ENCODE results near the gene CDS2. TPM values are rescaled to one million over a fixed set of nuclear protein-coding genes. Genes with fewer than 3 reads are reported as not detected.

Gene CDS2
- total and polyA plus RNA-seq, 2 donors, result 13.4 to 18.9 TPM

DNA sequence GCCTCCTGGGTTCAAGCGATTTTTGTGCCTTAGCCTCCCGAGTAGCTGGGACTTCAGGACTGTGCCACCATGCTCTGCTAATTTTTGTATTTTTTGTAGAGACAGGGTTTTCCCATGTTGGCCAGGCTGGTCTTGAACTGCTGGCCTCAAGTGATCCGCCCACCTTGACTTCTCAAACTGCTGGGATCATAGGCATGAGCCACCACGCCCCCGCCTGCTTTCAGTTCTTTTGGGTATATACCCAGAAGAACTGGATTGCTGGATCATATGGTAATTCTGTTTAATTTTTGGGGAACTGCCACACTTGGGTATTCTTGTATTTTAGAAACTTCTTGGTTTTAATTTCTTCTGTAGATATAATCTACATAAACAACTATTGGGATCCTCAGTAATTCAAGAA, 17.0 kb downstream of the CDS2 start:
- DNase-seq (ENCODE audit: low read depth in 6 of 9, low spot score in 9 of 9), result no peak
- Histone ChIP-seq H3K36me3 (ENCODE audit: control insufficient read depth in 2 of 2, insufficient read depth in 2 of 2, low read length in 1 of 2) (no peaks in the 10 kb centered on the region), H3K4me3 (ENCODE audit: low read length in 2 of 2) (no peak overlapping the region), H3K9me3 (ENCODE audit: control insufficient read depth in 2 of 2, insufficient read depth in 1 of 2, low read length in 1 of 2) (no peaks in the 10 kb centered on the region), H3K27ac (ENCODE audit: low read depth in 1 of 2, low read length in 1 of 2) (no peak overlapping the region), H3K27me3 (ENCODE audit: control insufficient read depth in 2 of 2, insufficient read depth in 1 of 2, low read length in 1 of 2) (no peaks in the 10 kb centered on the region), H3K4me1 (ENCODE audit: control insufficient read depth in 2 of 2, insufficient read depth in 2 of 2, low read length in 2 of 2) (no peaks in the 10 kb centered on the region)
- 96% methylated on average over 5 of the region's 5 CpGs for WGBS

DNA sequence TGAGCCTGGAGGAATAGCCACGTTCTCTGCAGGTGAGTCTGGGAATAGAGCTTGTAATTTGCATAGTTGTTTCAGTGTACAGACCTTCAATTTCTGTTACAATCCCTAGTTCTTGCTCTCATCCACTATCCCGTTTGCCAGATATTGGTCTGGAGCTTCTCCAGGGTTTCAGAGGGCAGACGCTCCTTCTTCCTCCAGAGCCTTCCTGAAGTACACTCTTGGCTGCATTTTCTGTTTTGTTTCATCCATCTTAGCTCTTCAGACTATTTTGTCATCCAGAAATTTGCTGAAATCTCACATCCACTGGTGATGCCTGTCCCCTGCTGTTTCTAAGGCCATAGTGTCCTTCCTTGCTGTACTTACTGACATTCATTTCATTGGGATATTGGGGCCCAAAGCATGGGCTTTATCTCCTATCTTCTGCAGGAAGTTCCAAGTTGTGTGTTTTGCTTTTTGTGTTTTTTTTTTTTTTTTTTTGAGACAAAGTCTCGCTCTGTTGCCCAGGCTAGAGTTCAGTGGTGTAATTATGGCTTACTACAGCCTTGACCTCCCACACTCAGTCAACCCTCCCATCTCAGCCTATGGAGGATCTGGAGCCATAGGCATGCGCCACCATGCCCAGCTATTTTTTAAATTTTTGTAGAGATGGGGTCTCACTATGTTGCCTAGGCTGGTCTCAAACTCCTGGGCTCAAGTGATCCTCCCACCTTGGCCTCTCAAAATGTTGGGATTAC, 18.7 kb downstream of the CDS2 start:
- 86% methylated on average over 5 of the region's 5 CpGs for WGBS
- no peaks in the 10 kb centered on the region for H3K27me3 ChIP-seq (ENCODE audit: control insufficient read depth in 2 of 2, insufficient read depth in 1 of 2, low read length in 1 of 2)
- H3K4me3 ChIP-seq (ENCODE audit: low read length in 2 of 2), result no peak overlapping the region
- no peaks in the 10 kb centered on the region for H3K9me3 ChIP-seq (ENCODE audit: control insufficient read depth in 2 of 2, insufficient read depth in 1 of 2, low read length in 1 of 2)
- H3K27ac ChIP-seq (ENCODE audit: low read depth in 1 of 2, low read length in 1 of 2), result no peak overlapping the region
- no peaks in the 10 kb centered on the region for H3K36me3 ChIP-seq (ENCODE audit: control insufficient read depth in 2 of 2, insufficient read depth in 2 of 2, low read length in 1 of 2)
- no peak for DNase-seq (ENCODE audit: low read depth in 6 of 9, low spot score in 9 of 9)
- no peaks in the 10 kb centered on the region for H3K4me1 ChIP-seq (ENCODE audit: control insufficient read depth in 2 of 2, insufficient read depth in 2 of 2, low read length in 2 of 2)

- H3K4me3 ChIP-seq (ENCODE audit: low read length in 2 of 2), result no peak overlapping the region
- no peak for DNase-seq (ENCODE audit: low read depth in 6 of 9, low spot score in 9 of 9)
- WGBS, result 86% methylated on average over 6 of the region's 6 CpGs
- H3K4me1 ChIP-seq (ENCODE audit: control insufficient read depth in 2 of 2, insufficient read depth in 2 of 2, low read length in 2 of 2), result no peaks in the 10 kb centered on the region
- H3K27me3 ChIP-seq (ENCODE audit: control insufficient read depth in 2 of 2, insufficient read depth in 1 of 2, low read length in 1 of 2), result no peaks in the 10 kb centered on the region
- no peaks in the 10 kb centered on the region for H3K9me3 ChIP-seq (ENCODE audit: control insufficient read depth in 2 of 2, insufficient read depth in 1 of 2, low read length in 1 of 2)
- H3K36me3 ChIP-seq (ENCODE audit: control insufficient read depth in 2 of 2, insufficient read depth in 2 of 2, low read length in 1 of 2), result no peaks in the 10 kb centered on the region
- no peak overlapping the region for H3K27ac ChIP-seq (ENCODE audit: low read depth in 1 of 2, low read length in 1 of 2)
Observed at GRCh38 chr20:5146099-5146668, 19.4 kb downstream of the CDS2 start.

DNA sequence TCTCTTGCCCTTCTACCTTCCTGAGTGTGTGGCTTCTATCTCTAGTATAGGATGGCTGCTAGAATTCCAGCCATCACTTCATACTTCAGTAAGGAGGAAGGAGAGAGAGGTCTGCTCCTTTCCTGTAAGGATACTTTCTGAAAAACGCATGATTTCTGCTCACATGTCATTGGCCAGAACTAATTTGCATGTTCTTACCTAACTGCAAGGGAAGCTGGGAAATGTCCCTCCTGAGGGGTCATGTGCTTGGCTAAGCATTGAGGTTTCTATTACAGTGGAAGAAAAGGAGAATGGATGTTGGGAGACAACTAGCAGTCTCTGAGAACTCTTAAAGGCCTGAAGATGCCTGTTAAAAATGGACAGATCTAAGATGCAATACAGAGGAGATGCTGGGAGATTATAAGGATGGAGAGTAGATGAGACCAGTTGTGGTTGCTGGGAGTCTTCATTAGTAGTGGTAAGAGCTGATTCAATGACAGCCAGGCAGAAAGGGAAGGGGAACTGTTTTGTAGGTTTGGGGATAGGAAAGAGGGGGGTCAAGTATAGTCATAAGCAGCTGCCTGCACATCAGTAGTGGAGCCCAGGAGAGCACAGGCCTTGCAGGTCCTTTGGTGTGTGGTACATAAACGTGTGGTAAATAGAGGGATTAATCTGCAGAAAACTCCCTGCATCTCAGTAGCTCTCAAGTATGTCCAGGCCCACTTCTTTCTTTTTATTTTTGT, 20.2 kb downstream of the CDS2 start:
- no peak overlapping the region for H3K4me3 ChIP-seq (ENCODE audit: low read length in 2 of 2)
- no peaks in the 10 kb centered on the region for H3K4me1 ChIP-seq (ENCODE audit: control insufficient read depth in 2 of 2, insufficient read depth in 2 of 2, low read length in 2 of 2)
- H3K36me3 ChIP-seq (ENCODE audit: control insufficient read depth in 2 of 2, insufficient read depth in 2 of 2, low read length in 1 of 2), result no peaks in the 10 kb centered on the region
- no peaks in the 10 kb centered on the region for H3K27me3 ChIP-seq (ENCODE audit: control insufficient read depth in 2 of 2, insufficient read depth in 1 of 2, low read length in 1 of 2)
- DNase-seq (ENCODE audit: low read depth in 6 of 9, low spot score in 9 of 9), result no peak
- H3K9me3 ChIP-seq (ENCODE audit: control insufficient read depth in 2 of 2, insufficient read depth in 1 of 2, low read length in 1 of 2), result no peaks in the 10 kb centered on the region
- WGBS, result 82% methylated on average over 2 of the region's 2 CpGs
- no peak overlapping the region for H3K27ac ChIP-seq (ENCODE audit: low read depth in 1 of 2, low read length in 1 of 2)

DNA sequence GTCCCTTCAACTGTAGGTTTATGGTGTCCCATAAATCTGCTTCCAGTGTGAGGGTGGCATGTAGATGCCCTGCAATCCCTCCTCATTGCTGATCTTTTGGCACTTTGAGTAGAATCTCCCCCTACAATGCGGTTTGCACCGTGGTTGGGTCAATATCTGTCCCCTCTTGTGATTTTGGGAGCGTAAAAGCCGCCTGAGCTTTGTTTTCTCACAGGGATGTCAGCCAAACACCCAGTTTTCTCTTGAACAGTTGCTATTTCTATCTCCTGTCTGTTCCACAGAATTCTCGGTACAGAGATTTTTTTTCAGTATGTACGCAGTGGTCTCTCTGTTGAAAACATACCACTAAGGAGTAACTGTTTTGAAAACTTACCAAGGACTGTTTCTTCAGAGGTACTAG, 21.8 kb downstream of the CDS2 start:
- 90% methylated on average over 6 of the region's 6 CpGs for WGBS
- Histone ChIP-seq H3K4me3 (ENCODE audit: low read length in 2 of 2) (no peak overlapping the region), H3K27me3 (ENCODE audit: control insufficient read depth in 2 of 2, insufficient read depth in 1 of 2, low read length in 1 of 2) (no peaks in the 10 kb centered on the region), H3K9me3 (ENCODE audit: control insufficient read depth in 2 of 2, insufficient read depth in 1 of 2, low read length in 1 of 2) (no peaks in the 10 kb centered on the region), H3K27ac (ENCODE audit: low read depth in 1 of 2, low read length in 1 of 2) (no peak overlapping the region), H3K36me3 (ENCODE audit: control insufficient read depth in 2 of 2, insufficient read depth in 2 of 2, low read length in 1 of 2) (no peaks in the 10 kb centered on the region), H3K4me1 (ENCODE audit: control insufficient read depth in 2 of 2, insufficient read depth in 2 of 2, low read length in 2 of 2) (no peaks in the 10 kb centered on the region)
- no peak for DNase-seq (ENCODE audit: low read depth in 6 of 9, low spot score in 9 of 9)

DNA sequence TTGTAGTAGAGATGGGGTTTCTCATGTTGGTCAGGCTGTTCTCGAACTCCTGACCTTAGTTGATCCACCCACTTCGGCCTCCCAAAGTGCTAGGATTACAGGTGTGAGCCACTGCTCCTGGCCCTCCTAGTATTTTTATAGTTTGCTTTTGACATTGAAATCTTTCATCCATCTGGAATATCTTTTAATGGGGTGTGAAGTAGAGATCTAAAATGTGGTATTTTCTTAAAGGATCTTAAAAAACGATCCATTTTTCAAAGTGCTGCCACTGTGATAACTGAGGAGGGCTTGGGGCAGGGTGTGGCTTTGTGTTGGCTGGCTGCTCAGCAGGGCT, 23.1 kb downstream of the CDS2 start:
- Histone ChIP-seq H3K27ac (ENCODE audit: low read depth in 1 of 2, low read length in 1 of 2) (no peak overlapping the region), H3K4me1 (ENCODE audit: control insufficient read depth in 2 of 2, insufficient read depth in 2 of 2, low read length in 2 of 2) (no peaks in the 10 kb centered on the region), H3K4me3 (ENCODE audit: low read length in 2 of 2) (no peak overlapping the region), H3K36me3 (ENCODE audit: control insufficient read depth in 2 of 2, insufficient read depth in 2 of 2, low read length in 1 of 2) (no peaks in the 10 kb centered on the region), H3K9me3 (ENCODE audit: control insufficient read depth in 2 of 2, insufficient read depth in 1 of 2, low read length in 1 of 2) (no peaks in the 10 kb centered on the region), H3K27me3 (ENCODE audit: control insufficient read depth in 2 of 2, insufficient read depth in 1 of 2, low read length in 1 of 2) (no peaks in the 10 kb centered on the region)
- DNase-seq (ENCODE audit: low read depth in 6 of 9, low spot score in 9 of 9), result no peak
- WGBS, result 97% methylated on average over 3 of the region's 3 CpGs

GRCh38 chr20:5150226-5151076, 23.6 kb downstream of the CDS2 start:
- H3K27me3 ChIP-seq (ENCODE audit: control insufficient read depth in 2 of 2, insufficient read depth in 1 of 2, low read length in 1 of 2), result no peaks in the 10 kb centered on the region
- H3K27ac ChIP-seq (ENCODE audit: low read depth in 1 of 2, low read length in 1 of 2), result no peak overlapping the region
- no peaks in the 10 kb centered on the region for H3K4me1 ChIP-seq (ENCODE audit: control insufficient read depth in 2 of 2, insufficient read depth in 2 of 2, low read length in 2 of 2)
- DNase-seq (ENCODE audit: low read depth in 6 of 9, low spot score in 9 of 9), result no peak
- 92% methylated on average over 13 of the region's 13 CpGs for WGBS
- H3K9me3 ChIP-seq (ENCODE audit: control insufficient read depth in 2 of 2, insufficient read depth in 1 of 2, low read length in 1 of 2), result no peaks in the 10 kb centered on the region
- H3K4me3 ChIP-seq (ENCODE audit: low read length in 2 of 2), result no peak overlapping the region
- H3K36me3 ChIP-seq (ENCODE audit: control insufficient read depth in 2 of 2, insufficient read depth in 2 of 2, low read length in 1 of 2), result no peaks in the 10 kb centered on the region

DNA sequence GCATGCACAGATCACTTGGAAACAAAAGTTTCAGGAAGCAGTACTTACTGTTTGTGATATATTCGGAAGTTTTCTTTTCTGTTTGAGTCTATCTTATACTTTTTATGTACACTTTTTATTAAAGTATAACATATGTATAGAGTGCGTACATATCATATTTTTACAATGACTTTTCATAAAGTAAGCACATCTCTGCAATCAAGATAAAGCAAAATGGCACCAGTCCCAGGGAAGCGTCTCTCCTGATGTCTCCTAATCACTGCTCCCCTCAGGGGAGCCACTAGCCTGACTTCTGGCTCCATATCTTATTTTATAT, 26.3 kb downstream of the CDS2 start:
- Histone ChIP-seq H3K4me3 (ENCODE audit: low read length in 2 of 2) (no peak overlapping the region), H3K9me3 (ENCODE audit: control insufficient read depth in 2 of 2, insufficient read depth in 1 of 2, low read length in 1 of 2) (no peaks in the 10 kb centered on the region), H3K27ac (ENCODE audit: low read depth in 1 of 2, low read length in 1 of 2) (no peak overlapping the region), H3K27me3 (ENCODE audit: control insufficient read depth in 2 of 2, insufficient read depth in 1 of 2, low read length in 1 of 2) (no peaks in the 10 kb centered on the region), H3K4me1 (ENCODE audit: control insufficient read depth in 2 of 2, insufficient read depth in 2 of 2, low read length in 2 of 2) (no peaks in the 10 kb centered on the region), H3K36me3 (ENCODE audit: control insufficient read depth in 2 of 2, insufficient read depth in 2 of 2, low read length in 1 of 2) (peaks cover 0 to 3% of the 10 kb centered on the region in 2 donors)
- WGBS, result 98% methylated on average over 3 of the region's 3 CpGs
- no peak for DNase-seq (ENCODE audit: low read depth in 6 of 9, low spot score in 9 of 9)
